ENCODE results near the gene CRYBG3.

GRCh38 chr3:97927704-97928103 lies 105.9 kb downstream of the CRYBG3 start:
- no peak for TF ChIP-seq CTCF (tag by site-specific recombination; IDR thresholded peaks at IDR 0.05)
- TF ChIP-seq ZFHX2 (tag by site-specific recombination; conservative IDR thresholded peaks at IDR 0.05) = no peak
- no peak for TF ChIP-seq RBAK (tag by site-specific recombination; IDR thresholded peaks at IDR 0.05)
- TF ChIP-seq ZBTB1 (tag by site-specific recombination; IDR thresholded peaks at IDR 0.05) = no peak
